CD4-positive, CD25-positive, alpha-beta regulatory T cell (primary cell): ENCODE data around the gene SPEM3. TPM values are rescaled to one million over a fixed set of nuclear protein-coding genes. Genes with fewer than 3 reads are reported as not detected.

Experiments
- ATAC-seq, 2 donors: fragments of 150-1000 bp; cut with Tn5 transposase; one replicate each; pipeline ENCODE4 v1.10.0; 2021; ENCODE audit warnings: low read depth in 2 of 2, moderate number of reproducible peaks in 2 of 2, moderate library complexity in 1 of 2
- DNase-seq, 3 donors: peaks; one replicate each; pipeline versions ENCODE4 v3.0.0 to v3.0.0-alpha.2; 2012 to 2022; ENCODE audit warnings: mixed read lengths in 1 of 3
- H3K27ac ChIP-seq: one replicate; pipeline ENCODE4 v1.7.0; 2013; ENCODE audit warnings: mild to moderate bottlenecking, low read length; ENCODE audit not compliant: insufficient read depth, poor library complexity, severe bottlenecking
- H3K27me3 ChIP-seq: one replicate; pipeline ENCODE4 v1.7.0; 2013; ENCODE audit warnings: low read length; ENCODE audit not compliant: control insufficient read depth, insufficient read depth
- H3K36me3 ChIP-seq: one replicate; pipeline ENCODE4 v1.7.0; 2013; ENCODE audit warnings: mild to moderate bottlenecking, low read length, moderate library complexity; ENCODE audit not compliant: control insufficient read depth, insufficient read depth
- H3K4me1 ChIP-seq: 2 replicates; pipeline ENCODE4 v1.7.0; 2013; ENCODE audit warnings: mild to moderate bottlenecking, low read length; ENCODE audit not compliant: insufficient read depth, control insufficient read depth, poor library complexity, severe bottlenecking
- H3K4me3 ChIP-seq: one replicate; pipeline ENCODE4 v1.7.0; 2013; ENCODE audit warnings: low read depth, mild to moderate bottlenecking, low read length, moderate library complexity
- H3K9me3 ChIP-seq, 2 experiments: 1 replicate in 1 of 2; 2 replicates in 1 of 2; pipeline ENCODE4 v1.7.0; 2013; ENCODE audit warnings: low read length in 2 of 2, mild to moderate bottlenecking in 1 of 2, moderate library complexity in 1 of 2; ENCODE audit not compliant: control insufficient read depth in 2 of 2
- H3K27ac Mint-ChIP-seq, 3 donors: one replicate each; pipeline ENCODE4 v1.8.0; 2020 to 2022; ENCODE audit warnings: mild to moderate bottlenecking in 3 of 3, mixed read lengths in 3 of 3, moderate library complexity in 2 of 3
- H3K27me3 Mint-ChIP-seq: one replicate; pipeline ENCODE4 v1.8.0; 2022; ENCODE audit warnings: mild to moderate bottlenecking, mixed read lengths
- H3K36me3 Mint-ChIP-seq: one replicate; pipeline ENCODE4 v1.8.0; 2020; ENCODE audit warnings: mixed read lengths
- H3K4me1 Mint-ChIP-seq, 4 donors: one replicate each; pipeline ENCODE4 v1.8.0; 2020 to 2022; ENCODE audit warnings: mixed read lengths in 4 of 4, mild to moderate bottlenecking in 1 of 4
- H3K4me3 Mint-ChIP-seq, 4 donors: one replicate each; pipeline ENCODE4 v1.8.0; 2020 to 2022; ENCODE audit warnings: mild to moderate bottlenecking in 4 of 4, mixed read lengths in 4 of 4, moderate library complexity in 3 of 4
- H3K9me3 Mint-ChIP-seq, 7 donors: one replicate each; pipeline ENCODE4 v1.8.0; 2020 to 2022; ENCODE audit warnings: mixed read lengths in 7 of 7, mild to moderate bottlenecking in 3 of 7, moderate library complexity in 2 of 7
- polyA plus RNA-seq, 4 donors: library from polyadenylated mRNA; unstranded; fragments of 300-500 nt; fragmentation: Illumina TruSeq; gene quantifications; one replicate each; pipeline ENCODE4 v1.2.3, GENCODE V29; 2021
- total RNA-seq: library from RNA; stranded (reverse); gene quantifications from one replicate; pipeline ENCODE4 v1.2.3, GENCODE V29; 2022

Gene SPEM3
- total and polyA plus RNA-seq, 5 donors from 2014 or later, result not detected

DNA sequence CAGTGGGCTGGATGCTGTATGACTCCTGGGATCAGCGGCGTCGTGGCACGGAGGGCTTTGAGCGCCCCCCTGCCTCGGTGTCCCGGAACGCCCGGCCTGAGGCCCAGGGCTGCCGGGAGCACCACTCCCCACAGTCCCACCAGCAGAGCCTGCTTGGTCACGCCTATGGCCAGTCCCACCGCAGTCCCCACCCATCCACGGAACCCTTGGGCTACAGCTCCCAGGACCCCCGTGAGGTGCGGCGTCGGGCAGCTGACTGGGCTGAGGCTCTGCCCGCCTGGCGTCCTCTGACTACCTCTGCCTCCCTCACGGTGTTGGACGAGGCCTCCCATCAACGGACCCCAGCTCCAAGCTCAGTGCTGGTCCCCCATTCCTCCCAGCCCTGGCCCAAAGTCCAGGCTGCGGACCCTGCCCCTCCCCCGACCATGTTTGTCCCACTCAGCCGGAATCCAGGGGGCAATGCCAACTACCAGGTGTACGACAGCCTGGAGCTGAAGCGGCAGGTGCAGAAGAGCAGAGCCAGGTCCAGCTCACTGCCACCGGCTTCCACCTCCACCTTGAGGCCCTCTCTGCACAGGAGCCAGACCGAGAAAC is 1.7 kb upstream of the SPEM3 start:
- DNase-seq, result no peak
- H3K9me3 Mint-ChIP-seq, result no peaks in the 10 kb centered on the region
- H3K4me1 ChIP-seq, result no peaks in the 10 kb centered on the region
- no peaks in the 10 kb centered on the region for H3K36me3 ChIP-seq
- H3K36me3 Mint-ChIP-seq, result no peaks in the 10 kb centered on the region
- no peaks in the 10 kb centered on the region for H3K9me3 ChIP-seq
- no peaks in the 10 kb centered on the region for H3K4me1 Mint-ChIP-seq
- no peak overlapping the region for H3K4me3 Mint-ChIP-seq
- no peaks in the 10 kb centered on the region for H3K27me3 Mint-ChIP-seq
- ATAC-seq, result no peak
- H3K27ac Mint-ChIP-seq, result no peak overlapping the region
- no peaks in the 10 kb centered on the region for H3K27me3 ChIP-seq
- H3K27ac ChIP-seq, result no peak overlapping the region
- H3K4me3 ChIP-seq, result no peak overlapping the region

DNA sequence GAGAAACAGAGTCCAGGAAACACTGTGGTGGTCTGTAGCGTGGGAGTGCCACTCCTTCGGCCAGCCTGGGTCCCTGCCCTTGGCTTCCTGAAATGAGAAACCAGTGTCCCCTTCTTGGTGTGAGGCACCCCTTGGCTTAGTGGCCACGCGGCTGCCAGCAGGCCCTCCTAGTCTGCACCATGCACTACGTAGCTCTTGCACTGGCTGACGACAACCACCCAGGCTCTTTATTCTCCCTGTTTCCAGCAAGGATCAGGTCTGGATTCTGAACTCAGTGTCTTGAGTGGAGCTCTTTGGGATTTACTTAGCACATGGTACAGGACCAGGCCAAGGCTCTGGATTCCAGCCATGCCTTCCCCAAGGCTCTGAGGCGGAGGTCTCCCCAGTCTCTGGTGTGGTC is 1.1 kb upstream of the SPEM3 start:
- Mint-ChIP-seq H3K27me3 (no peaks in the 10 kb centered on the region), H3K4me1 (no peaks in the 10 kb centered on the region), H3K9me3 (no peaks in the 10 kb centered on the region), H3K36me3 (no peaks in the 10 kb centered on the region), H3K27ac (no peak overlapping the region), H3K4me3 (no peak overlapping the region)
- Histone ChIP-seq H3K27ac (no peak overlapping the region), H3K27me3 (no peaks in the 10 kb centered on the region), H3K4me1 (no peaks in the 10 kb centered on the region), H3K9me3 (no peaks in the 10 kb centered on the region), H3K4me3 (no peak overlapping the region), H3K36me3 (no peaks in the 10 kb centered on the region)
- DNase-seq, result no peak
- ATAC-seq, result no peak

DNA sequence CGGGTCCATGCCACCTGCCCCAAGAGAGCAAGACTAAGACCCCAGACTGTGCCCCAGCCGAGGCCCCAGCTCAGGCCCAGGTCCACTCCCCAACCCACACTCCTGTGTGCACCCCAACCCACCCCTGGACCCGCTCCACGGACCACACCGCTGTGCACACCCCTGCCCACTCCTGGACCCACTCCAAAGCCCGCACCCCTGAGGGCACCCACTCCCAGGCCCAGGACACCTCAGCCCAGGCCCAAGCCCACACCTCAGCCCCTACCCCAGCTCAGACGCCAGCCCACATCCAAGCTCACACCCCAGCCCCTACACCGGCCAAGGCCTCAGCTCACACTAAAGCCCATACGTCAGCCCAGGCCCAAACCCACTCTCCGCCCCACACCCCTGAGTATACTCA is 1.1 kb downstream of the SPEM3 start:
- Histone ChIP-seq H3K36me3 (no peaks in the 10 kb centered on the region), H3K9me3 (no peaks in the 10 kb centered on the region), H3K27me3 (no peaks in the 10 kb centered on the region), H3K4me1 (no peaks in the 10 kb centered on the region), H3K4me3 (no peak overlapping the region), H3K27ac (no peak overlapping the region)
- Mint-ChIP-seq H3K4me1 (peaks cover 0 to under 1% (median 0%) of the 10 kb centered on the region in 4 donors), H3K27ac (no peak overlapping the region), H3K4me3 (no peak overlapping the region), H3K36me3 (no peaks in the 10 kb centered on the region), H3K9me3 (no peaks in the 10 kb centered on the region), H3K27me3 (no peaks in the 10 kb centered on the region)
- ATAC-seq, result no peak
- no peak for DNase-seq

DNA sequence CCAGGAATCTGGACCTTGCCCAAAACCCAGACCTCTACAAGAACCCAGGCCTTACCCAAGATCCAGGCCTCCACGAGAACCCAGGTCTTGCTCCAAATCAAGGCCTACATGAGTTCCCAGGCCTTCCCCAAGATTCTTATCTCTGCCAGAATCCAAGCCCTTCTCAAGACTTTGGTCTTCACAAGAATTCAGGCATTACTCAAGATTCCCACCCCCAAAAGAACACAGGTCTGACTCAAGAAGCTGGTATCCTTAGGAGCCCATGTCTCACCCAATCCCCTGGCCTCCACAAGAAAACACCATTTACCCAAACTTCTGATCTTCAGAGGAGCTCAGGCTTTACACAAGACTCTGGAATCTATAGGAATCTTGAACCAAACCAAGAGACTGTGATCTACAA is 2.6 kb downstream of the SPEM3 start:
- no peaks in the 10 kb centered on the region for H3K9me3 Mint-ChIP-seq

DNA sequence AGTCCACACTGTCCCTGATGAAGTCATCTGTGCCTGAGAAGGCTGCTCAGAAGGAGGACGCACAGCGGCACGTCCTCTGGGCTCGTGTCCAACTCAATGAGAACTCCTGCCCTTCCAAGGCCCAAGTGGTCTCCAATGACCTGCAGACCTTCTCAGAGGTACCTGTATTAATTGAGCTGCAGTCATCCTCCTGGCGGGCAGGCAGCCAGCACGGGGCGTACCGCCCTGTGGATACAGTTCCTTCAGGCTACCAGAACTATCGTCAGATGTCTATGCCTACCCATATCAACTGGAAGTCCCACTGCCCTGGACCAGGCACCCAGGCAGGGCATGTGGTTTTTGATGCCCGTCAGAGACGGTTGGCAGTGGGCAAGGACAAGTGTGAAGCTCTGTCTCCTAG is 3.6 kb downstream of the SPEM3 start:
- Mint-ChIP-seq H3K27me3 (peaks cover 8% of the 10 kb centered on the region), H3K4me1 (peaks cover 4 to 19% (median 11%) of the 10 kb centered on the region in 4 donors), H3K36me3 (no peaks in the 10 kb centered on the region), H3K4me3 (peak overlapping the region in 1 of 4 donors; percentile 38), H3K27ac (no peak overlapping the region), H3K9me3 (no peaks in the 10 kb centered on the region)
- Histone ChIP-seq H3K4me1 (peaks cover 18% of the 10 kb centered on the region), H3K9me3 (no peaks in the 10 kb centered on the region), H3K27me3 (no peaks in the 10 kb centered on the region), H3K36me3 (no peaks in the 10 kb centered on the region), H3K4me3 (no peak overlapping the region), H3K27ac (no peak overlapping the region)
- DNase-seq, result no peak
- ATAC-seq, result no peak

More for the DNA sequence above, 2.6 kb downstream of the SPEM3 start:
- Mint-ChIP-seq H3K27me3 (peaks cover 8% of the 10 kb centered on the region), H3K36me3 (no peaks in the 10 kb centered on the region), H3K4me1 (peaks cover 4 to 12% (median 9%) of the 10 kb centered on the region in 4 donors), H3K27ac (no peak overlapping the region), H3K4me3 (no peak overlapping the region)
- peaks cover 8% of the 10 kb centered on the region for H3K4me1 ChIP-seq
- H3K36me3 ChIP-seq, result no peaks in the 10 kb centered on the region
- no peaks in the 10 kb centered on the region for H3K9me3 ChIP-seq
- H3K27me3 ChIP-seq, result no peaks in the 10 kb centered on the region
- H3K27ac ChIP-seq, result no peak overlapping the region
- DNase-seq, result no peak
- no peak overlapping the region for H3K4me3 ChIP-seq
- no peak for ATAC-seq

DNA sequence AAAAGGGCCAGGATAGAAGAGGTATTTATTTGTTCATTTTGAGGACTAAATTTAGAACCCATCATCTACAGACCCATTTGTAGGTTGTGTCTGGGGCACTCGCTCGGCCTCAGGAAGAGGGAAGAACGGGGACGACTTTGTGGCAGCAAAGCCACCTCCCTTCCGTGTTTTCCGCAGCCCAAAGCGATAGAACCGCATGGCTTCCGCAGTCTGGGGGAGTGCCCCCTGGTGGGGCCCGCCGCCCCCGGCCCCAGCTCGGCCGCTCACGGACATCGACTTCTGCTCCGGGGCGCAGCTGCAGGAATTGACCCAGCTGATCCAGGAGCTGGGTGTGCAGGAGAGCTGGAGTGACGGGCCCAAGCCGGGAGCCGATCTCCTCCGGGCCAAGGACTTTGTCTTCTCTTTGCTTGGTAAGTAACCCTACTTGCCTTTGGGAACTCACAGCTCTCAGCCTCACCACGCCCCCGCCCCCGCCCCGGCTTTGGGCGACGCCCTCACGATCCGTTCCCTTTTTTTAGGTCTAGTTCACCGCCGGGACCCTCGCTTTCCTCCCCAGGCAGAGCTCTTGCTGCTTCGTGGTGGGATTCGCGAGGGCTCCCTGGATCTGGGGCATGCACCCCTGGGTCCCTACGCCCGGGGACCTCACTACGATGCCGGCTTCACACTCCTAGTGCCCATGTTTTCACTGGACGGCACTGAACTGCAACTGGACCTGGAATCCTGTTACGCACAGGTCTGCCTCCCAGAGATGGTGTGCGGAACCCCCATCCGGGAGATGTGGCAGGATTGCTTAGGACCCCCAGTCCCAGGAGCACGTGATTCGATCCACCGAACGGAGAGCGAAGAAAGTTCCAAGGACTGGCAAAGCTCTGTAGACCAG is 7.3 kb downstream of the SPEM3 start:
- DNase-seq (peak in 2 of 3 donors; percentile 48 to 81), ATAC-seq (peak; percentile 22 to 23)
- H3K36me3 Mint-ChIP-seq, result peaks cover 10% of the 10 kb centered on the region
- peaks cover 34% of the 10 kb centered on the region for H3K27me3 Mint-ChIP-seq
- Histone ChIP-seq H3K27ac (peak overlapping the region; percentile 93), H3K4me1 (peaks cover 54% of the 10 kb centered on the region), H3K27me3 (peaks cover 7% of the 10 kb centered on the region), H3K4me3 (peak overlapping the region; percentile 90), H3K9me3 (no peaks in the 10 kb centered on the region), H3K36me3 (no peaks in the 10 kb centered on the region)
- H3K9me3 Mint-ChIP-seq, result no peaks in the 10 kb centered on the region
- H3K4me3 Mint-ChIP-seq, result peak overlapping the region; percentile 93 to 96 (median 95)
- H3K27ac Mint-ChIP-seq, result peak overlapping the region; percentile 92 to 98 (median 97)
- peaks cover 5 to 51% (median 31%) of the 10 kb centered on the region in 4 donors for H3K4me1 Mint-ChIP-seq

DNA sequence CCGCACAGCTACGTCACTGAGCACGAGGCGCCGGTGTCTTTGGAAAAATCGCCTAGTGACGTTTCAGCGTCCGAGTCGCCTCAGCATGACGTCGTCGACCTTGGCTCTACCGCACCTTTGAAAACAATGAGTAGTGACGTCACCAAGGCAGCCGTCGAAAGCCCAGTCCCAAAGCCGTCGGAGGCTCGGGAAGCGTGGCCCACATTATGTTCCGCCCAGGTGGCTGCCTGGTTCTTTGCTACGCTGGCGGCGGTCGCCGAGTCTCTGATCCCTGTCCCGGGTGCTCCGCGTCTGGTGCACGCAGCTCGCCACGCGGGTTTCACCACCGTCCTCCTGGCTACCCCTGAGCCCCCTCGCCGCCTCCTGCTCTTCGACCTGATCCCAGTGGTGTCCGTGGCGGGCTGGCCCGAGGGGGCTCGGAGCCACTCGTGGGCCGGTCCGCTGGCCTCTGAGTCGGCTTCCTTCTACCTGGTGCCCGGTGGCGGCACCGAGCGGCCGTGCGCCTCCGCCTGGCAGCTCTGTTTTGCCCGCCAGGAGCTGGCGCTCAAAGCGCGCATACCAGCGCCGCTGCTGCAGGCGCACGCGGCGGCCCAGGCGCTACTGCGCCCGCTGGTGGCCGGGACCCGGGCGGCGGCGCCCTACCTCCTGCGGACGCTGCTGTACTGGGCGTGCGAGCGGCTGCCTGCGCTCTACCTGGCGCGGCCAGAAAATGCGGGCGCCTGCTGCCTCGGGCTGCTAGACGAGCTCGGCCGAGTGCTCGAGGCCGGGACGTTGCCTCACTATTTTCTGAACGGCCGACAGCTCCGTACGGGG is 8.1 kb downstream of the SPEM3 start:
- Histone ChIP-seq H3K27ac (peak overlapping the region; percentile 93), H3K4me1 (peaks cover 56% of the 10 kb centered on the region), H3K9me3 (no peaks in the 10 kb centered on the region), H3K4me3 (peak overlapping the region; percentile 70), H3K36me3 (no peaks in the 10 kb centered on the region), H3K27me3 (peaks cover 16% of the 10 kb centered on the region)
- DNase-seq (peak; percentile 65 to 88 (median 85)), ATAC-seq (peak; percentile 68 to 72)
- H3K4me1 Mint-ChIP-seq, result peaks cover 5 to 55% (median 31%) of the 10 kb centered on the region in 4 donors
- H3K36me3 Mint-ChIP-seq, result peaks cover 12% of the 10 kb centered on the region
- no peaks in the 10 kb centered on the region for H3K9me3 Mint-ChIP-seq
- H3K27me3 Mint-ChIP-seq, result peaks cover 43% of the 10 kb centered on the region
- peak overlapping the region; percentile 82 to 98 (median 97) for H3K27ac Mint-ChIP-seq
- peak overlapping the region; percentile 93 to 96 (median 95) for H3K4me3 Mint-ChIP-seq
